ENCODE data around the gene PMS1.
A peak's percentile ranks its signal among the peaks of the same experiment; 100 is the strongest.
"Not testable (repeated sequence)": the region's sequence is repeated elsewhere in the genome, so short reads cannot be mapped to it uniquely, and the experiment has no call there.

Gene PMS1
- 16.2 to 31.8 (median 24.0) reads per million in 4 donors for total RNA-seq

GRCh38 chr2:189783927-189784867, at the start of gene PMS1, which contains the start of gene ORMDL1:
TSS of gene PMS1 (plus strand) at chr2:189784450. CDS start at chr2:189791810, 7,360 bp downstream.
TSS of gene ORMDL1 (minus strand) at chr2:189784339. CDS start at chr2:189782595, 1,744 bp downstream.
- peak; percentile 88 to 98 (median 90) for DNase-seq

- DNase-seq = peak in 4 of 5 donors; percentile 4 to 33 (median 22)
These were observed 33.1 kb upstream of the PMS1 start for GRCh38 chr2:189751080-189751658.

DNA sequence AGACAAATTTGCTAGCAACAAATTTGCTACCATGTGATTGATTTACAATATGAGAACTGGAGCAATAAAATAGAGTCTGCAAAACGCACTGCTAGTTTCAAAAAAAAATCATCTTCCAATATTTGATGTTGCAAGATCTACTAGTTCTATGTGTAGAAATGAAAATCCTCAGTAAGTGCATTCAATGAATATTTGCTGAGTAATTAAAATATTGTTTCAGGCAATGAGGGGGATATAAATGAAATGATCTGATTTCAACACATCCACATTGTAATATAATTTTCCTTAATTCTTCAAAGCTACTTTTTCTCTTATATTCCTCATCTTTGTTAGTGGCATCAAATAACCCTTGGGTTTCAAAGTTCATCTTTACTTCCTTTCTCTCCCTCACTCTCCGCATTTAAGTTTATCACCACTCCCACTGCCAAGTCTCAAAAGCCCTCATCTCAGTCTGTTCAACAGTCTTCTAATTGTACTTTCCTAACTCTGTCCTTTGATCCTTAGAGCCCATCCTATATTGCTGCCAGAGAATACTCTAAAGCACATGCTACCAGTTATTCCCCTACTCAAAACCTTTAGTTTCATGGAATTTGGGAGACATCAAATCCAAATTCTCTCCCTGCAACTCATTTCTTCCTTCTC, 27.8 kb upstream of the PMS1 start:
- DNase-seq = no peak

DNA sequence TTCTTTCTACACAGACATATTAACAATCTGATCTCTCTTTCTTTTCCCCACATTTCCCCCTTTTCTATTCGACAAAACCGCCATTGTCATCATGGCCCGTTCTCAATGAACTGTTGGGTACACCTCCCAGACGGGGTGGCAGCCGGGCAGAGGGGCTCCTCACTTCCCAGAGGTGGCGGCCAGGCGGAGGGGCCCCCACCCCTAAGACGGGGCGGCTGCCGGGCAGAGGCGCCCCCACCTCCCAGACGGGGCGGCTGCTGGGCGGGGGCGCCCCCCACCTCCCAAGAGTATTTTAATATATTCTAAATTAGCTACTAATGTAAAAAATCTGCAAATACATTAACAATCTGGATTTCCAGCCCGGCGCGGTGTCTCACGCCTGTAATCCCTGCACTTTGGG, 24.1 kb upstream of the PMS1 start:
- DNase-seq = not testable (repeated sequence)

DNA sequence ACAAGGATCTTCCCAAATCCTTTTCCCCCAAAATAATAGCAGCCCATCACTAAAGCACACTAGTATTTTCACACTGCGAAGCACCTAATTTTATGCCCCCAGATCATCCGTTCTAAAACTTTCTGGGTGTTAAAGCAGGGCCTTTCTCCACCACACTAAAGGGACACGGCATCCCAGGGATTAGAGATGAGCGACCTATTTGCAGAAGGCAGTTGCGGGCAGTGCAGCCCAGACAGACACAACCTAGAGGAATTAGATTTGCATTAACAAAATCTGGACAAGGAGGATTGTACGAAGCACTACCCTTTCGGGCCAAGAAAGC, 22.1 kb upstream of the PMS1 start:
- DNase-seq = no peak

GRCh38 chr2:189762551-189763298, 21.5 kb upstream of the PMS1 start, which contains the start of gene OSGEPL1:
TSS of gene OSGEPL1 (minus strand) at chr2:189762792. CDS start at chr2:189761640, 1,152 bp downstream.
- peak; percentile 81 to 95 (median 88) for DNase-seq

DNA sequence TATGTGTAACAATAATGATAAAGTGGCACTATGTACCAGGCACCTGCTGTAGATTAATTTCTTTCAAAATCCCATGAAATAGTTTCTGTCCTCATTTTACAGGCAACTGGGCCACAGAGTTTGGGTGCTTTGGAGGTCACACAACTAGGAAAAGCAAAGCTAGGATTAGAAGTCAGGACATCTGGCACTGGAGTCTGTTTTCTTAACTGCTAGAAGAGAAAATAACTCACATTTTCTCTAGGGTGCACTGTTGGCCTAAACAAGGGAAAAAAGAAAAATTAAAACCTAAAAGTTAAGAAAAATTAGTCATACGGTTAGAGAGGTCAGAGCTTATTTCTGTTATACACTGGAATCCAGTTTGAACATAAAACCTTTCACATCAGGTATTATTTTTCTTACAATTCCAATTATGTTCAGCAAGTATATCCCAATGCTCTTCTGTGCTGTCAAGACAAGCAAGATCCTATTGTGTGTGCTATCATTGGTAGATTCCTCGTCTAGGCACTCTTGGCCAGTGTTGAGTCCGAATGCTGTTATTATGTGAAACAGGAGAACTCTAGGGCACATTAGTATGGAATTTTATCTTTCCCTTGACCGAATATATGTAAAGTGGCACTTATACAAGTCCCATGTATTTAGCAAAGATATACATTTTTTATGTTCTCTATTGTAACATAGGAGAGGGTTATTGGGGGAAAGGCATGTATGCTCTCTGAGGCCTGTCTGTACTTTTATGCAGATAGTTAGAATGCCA, 20.2 kb upstream of the PMS1 start:
- no peak for DNase-seq

DNA sequence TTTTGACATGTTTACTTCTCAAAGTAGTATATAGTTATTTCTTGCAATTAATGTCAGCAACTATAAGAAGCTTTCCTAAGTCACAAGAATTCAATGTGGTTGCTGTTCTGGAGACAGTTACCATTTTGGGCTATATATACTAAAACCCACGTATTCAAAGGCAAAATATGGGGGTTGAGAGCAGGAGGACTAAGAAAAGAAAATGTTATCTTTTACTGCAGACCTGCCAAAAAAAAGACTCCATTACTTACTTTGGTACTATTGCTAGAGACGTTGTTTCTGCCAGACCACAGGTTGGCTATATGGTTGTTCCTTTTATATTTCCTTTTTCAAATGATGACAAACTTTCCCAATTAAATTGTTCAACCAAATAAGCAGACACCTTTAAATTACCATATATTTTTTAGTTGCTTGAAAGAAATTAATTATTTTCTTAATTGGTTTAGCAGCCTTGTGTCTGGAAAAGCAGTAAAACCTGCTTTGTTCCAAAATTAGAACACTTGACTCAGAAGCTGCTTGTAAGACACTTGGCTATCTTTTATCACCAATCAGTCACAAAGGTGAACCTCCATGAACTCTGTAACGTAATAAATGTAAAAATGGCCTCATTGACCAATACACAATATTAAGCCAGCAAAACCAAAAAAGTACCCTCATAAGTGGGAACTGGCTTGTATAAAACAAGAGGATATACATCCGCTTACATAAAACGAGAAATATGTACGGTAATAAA, 13.5 kb upstream of the PMS1 start:
- DNase-seq = no peak

DNA sequence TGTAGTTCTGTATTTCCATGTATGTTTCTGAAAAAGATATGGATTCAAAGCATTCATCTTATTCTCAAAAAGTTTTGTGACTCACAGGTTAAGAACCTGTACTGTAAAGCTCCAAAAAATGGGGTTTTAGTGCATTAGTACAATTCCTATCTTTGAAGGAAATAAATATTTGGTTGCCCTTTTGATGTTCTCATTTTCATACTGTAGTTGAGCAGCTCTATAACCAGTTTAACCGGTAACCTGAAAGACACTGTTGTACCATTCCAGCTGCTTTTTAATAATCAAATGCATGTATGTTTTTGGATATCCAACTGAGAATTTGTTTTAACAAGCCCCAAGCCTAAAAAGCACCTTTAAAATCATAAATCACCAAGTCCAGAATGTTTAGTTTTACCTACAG, 12.0 kb upstream of the PMS1 start:
- no peak for DNase-seq

GRCh38 chr2:189782221-189782671, 2.0 kb upstream of the PMS1 start:
- peak in 1 of 5 donors; percentile 69 for DNase-seq

DNA sequence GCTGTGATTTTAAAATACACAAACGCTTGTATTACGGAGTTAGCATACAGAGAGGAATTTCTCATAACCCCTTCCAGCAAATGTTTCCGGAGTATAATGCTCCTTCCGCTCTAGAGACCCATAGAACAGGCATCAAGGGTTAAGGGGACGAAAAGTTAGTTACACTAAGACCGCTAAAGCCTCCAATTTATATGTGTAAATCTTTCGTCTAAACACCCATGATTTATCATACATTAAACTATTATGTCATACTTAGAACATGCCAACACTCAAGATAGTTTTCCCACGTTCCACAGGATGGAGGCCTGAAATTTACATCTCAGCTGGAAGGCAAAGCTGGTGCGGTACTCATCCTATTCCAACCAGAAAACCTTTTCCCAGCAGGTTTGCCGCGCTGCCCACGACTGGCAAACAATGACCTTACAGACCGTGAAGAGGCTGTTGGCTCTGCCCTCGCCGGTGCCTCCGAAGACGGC, 761 bp upstream of the PMS1 start:
- DNase-seq = peak in 1 of 5 donors; percentile 55

DNA sequence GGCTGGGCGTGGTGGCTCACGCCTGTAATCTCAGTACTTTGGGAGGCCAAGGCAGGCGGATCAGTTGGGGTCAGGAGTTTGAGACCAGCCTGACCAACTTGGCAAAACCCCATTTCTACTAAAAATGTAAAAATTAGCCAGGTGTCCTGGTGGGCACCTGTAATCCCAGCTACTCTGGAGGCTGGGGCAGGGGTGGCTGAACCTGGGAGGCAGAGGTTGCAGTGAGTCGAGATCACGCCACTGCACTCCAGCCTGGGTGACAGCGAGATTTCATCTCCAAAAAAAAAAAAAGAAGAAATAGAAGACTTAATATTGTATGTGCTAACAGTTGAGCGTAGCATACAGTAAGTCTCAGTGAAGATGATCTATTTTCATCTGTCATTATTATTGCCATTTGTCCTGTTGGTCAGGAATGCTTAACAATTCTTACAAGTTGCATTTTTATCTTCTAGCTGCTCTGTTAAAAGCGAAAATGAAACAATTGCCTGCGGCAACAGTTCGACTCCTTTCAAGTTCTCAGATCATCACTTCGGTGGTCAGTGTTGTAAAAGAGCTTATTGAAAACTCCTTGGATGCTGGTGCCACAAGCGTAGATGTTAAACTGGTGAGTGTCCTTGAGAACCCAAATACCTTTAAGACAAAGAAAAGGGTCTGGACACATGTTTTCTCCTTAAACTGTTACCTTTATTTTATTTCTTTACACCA, 7.2 kb downstream of the PMS1 start:
- DNase-seq = peak in 1 of 5 donors; percentile 54

DNA sequence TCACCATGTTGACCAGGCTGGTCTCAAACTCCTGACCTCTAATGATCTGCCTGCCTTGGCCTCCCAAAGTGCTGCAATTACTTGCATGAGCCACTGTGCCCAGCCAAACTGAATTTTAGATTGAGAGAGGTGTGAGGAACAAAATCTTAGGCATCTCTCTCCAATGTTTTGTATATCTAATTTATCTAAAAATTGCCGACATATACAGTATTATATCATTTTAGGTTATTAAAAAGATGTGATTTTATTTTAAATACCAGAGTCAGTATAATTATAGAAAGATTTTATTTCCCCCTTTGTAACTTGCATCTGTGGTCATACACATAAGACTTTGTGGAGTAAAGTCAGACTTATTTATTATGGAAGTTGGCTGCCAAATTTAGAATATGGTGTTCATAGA, 10.1 kb downstream of the PMS1 start:
- DNase-seq = no peak

DNA sequence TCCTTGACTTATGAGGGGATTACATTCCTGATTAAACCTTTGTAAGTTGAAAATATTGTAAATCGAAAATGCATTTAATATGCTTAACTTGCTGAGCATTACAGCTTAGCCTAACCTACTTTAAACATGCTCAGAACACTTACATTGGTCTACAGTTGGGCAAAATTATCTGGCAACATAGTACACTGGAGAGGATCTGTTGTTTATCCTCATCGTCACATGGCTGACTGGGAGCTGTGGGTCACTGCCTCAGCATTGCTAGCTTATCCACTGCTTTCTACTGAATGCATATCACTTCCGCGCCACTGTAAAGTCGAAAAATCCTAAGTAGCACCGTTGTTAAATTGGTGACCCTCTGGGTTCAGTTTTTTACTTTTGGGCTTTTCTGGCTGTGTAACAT, 13.7 kb downstream of the PMS1 start:
- DNase-seq = no peak

DNA sequence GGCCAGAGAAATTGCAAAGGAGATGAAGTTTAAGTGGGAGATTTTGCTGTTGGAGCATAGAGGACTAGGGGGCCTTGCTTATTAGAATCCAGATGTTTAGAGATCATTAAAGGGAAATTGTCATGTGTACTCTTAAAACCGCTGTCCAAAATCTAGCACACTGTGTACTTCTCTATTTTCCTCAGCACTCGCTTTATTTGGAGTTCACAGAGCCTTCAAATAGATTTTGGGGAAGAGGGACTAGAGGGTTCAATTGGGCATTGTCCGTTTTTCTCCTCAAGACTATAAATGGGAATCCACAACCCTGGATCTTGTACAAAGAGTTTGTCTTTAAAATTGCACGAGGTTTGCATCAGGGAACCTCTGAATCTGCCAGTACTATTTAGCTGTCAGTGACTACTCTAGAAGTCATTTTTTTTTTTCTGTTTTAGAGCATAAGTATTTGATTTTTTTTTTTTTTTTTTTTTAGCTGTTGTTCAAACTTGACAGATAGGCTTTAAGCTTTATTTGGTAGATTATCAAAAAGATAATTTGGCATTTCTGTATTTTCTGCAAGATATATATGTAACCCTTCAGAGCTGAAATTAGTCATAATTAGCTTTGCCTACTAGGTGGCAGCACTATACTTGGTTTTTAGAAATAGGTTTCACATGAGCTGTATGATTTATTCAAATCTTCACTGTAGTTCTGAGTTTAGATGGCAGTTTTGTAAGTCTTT, 14.2 kb downstream of the PMS1 start:
- DNase-seq = peak in 1 of 5 donors; percentile 26

GRCh38 chr2:189799030-189799331, 14.7 kb downstream of the PMS1 start:
- DNase-seq = no peak

DNA sequence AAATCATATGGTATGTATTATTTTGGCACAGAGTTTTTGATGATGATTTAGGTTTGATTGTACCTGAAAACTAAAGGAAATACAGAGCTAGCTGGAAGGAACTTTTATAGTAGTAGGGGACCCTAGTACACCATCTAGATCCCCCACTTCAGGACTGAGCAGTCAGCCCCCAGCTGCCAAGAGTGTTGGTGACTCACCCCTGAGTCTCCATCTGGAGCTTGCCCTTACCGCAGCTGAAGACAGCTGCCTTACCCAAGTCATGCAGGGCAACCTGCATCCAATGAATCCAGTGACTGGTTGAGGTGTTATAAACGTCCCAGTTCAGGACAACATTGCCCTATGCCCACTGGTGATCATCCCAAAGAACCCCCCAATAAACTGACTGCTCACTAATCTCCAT, 15.3 kb downstream of the PMS1 start:
- no peak for DNase-seq

DNA sequence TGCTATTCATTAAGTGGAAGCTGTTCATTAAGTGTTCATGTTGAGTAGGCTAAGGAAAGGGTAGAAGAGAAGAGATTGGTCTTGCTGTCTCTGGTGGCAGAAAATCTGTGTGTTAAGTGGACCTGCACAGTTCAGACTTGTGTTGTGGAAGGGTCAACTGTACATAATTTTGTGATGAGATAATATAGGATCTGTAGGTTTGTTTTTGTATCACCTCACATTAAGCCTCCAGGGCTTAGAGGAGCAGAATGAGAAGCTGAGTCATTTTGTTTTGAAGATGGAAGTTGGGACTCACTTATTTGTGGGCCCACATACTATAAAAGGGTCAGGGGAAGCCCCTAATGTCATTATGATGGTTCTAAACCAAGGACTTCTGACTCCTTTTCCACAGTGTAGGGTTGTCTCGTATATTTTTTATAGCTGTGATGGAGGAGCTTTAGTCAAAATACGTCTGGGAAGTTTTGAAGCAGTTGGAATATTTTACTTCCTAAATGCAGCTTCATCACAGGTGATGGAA, 18.2 kb downstream of the PMS1 start:
- DNase-seq = no peak

DNA sequence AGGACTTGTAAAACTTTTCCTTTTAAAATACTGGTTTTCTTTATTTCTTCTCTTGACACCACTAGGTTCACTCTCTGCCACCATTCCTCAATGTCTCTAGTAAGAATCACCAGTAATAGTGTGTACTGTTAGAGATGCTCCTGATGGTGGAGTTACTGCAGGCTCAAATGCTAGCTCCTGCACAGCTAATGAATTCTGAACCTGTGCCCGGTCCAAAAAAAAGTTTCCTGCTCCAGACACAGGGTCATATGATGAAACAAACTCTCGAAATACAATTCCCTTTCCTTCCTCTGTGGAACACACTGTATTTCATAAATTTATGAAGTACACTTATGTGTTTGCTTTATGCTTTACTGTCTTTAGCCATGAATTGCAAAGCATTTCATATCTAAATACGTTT, 19.2 kb downstream of the PMS1 start:
- DNase-seq = no peak
